ENCODE results near the gene ARNT2.

GRCh38 chr15:80637747-80638146 lies 233.6 kb downstream of the ARNT2 start:
- TF ChIP-seq RCOR1 (IDR thresholded peaks at IDR 0.05; ENCODE audit: low read length) (no peak), YY1 (IDR thresholded peaks at IDR 0.05; ENCODE audit: low read depth) (no peak), CTCF (IDR thresholded peaks at IDR 0.05) (no peak), POLR2AphosphoS5 (IDR thresholded peaks at IDR 0.05; ENCODE audit: low read depth, low read length) (no peak), TAF1 (IDR thresholded peaks at IDR 0.05; ENCODE audit: borderline replicate concordance, low read depth, low read length) (no peak), FOXJ3 (CRISPR knock-in tag; IDR thresholded peaks at IDR 0.05) (no peak), SIN3A (IDR thresholded peaks at IDR 0.05; ENCODE audit: borderline replicate concordance, low read depth, low read length) (no peak), TCF12 (IDR thresholded peaks at IDR 0.05) (no peak)
- TF ChIP-seq, protein P1, sequence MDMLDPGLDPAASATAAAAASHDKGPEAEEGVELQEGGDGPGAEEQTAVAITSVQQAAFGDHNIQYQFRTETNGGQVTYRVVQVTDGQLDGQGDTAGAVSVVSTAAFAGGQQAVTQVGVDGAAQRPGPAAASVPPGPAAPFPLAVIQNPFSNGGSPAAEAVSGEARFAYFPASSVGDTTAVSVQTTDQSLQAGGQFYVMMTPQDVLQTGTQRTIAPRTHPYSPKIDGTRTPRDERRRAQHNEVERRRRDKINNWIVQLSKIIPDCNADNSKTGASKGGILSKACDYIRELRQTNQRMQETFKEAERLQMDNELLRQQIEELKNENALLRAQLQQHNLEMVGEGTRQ (IDR thresholded peaks at IDR 0.05; ENCODE audit: borderline replicate concordance, low read depth, low read length), result no peak
- TF ChIP-seq, protein P2, sequence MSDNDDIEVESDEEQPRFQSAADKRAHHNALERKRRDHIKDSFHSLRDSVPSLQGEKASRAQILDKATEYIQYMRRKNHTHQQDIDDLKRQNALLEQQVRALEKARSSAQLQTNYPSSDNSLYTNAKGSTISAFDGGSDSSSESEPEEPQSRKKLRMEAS (IDR thresholded peaks at IDR 0.05; ENCODE audit: low read depth), result no peak
